ENCODE results near the gene PHF20. TPM values are rescaled to one million over a fixed set of nuclear protein-coding genes. Genes with fewer than 3 reads are reported as not detected.

PHF20 gene
- total RNA-seq, 1 donor from 2014 or later, result 44.6 TPM

DNA sequence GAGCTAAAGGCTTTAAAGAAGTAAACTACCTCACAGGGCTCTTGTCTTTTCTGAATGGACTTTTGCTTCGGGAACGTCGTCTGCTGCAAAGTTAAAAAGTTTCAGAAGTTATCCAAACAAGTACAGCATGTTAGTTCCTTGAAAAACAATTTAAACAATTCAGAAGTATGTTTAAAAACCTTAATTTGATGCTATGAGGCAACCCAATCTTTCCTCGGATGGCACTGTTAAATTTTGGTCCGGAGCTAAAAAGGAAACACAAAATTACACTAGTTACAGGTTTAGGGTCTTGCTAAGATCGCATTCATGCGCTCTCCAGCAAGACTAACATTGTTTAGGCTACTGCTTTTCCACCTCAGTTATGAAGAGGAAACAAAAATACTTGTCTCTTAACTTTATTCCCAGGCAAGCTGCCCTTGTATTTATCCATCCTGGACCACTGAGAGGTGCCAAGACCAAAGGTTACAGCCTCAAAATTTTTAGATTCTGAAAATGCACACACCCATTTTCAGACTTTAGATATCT, 42.5 kb upstream of the PHF20 start:
- Mint-ChIP-seq H3K4me3 (ENCODE audit: unreplicated experiment) (no peak overlapping the region), H3K36me3 (ENCODE audit: low read depth) (peaks cover 45% of the 10 kb centered on the region), H3K4me1 (ENCODE audit: low read depth) (peaks cover 29% of the 10 kb centered on the region), H3K27ac (ENCODE audit: unreplicated experiment) (peak overlapping the region; percentile 27), H3K27me3 (ENCODE audit: low read depth) (no peaks in the 10 kb centered on the region), H3K9me3 (ENCODE audit: low read depth) (no peaks in the 10 kb centered on the region)
- no peak for DNase-seq (ENCODE audit: low spot score)
- TF ChIP-seq CTCF (IDR thresholded peaks at IDR 0.05), result no peak

GRCh38 chr20:35729836-35730582, 41.8 kb upstream of the PHF20 start:
- no peak for DNase-seq (ENCODE audit: low spot score)
- Mint-ChIP-seq H3K9me3 (ENCODE audit: low read depth) (no peaks in the 10 kb centered on the region), H3K4me1 (ENCODE audit: low read depth) (peaks cover 34% of the 10 kb centered on the region), H3K4me3 (ENCODE audit: unreplicated experiment) (peak overlapping the region; percentile 22), H3K27me3 (ENCODE audit: low read depth) (no peaks in the 10 kb centered on the region), H3K36me3 (ENCODE audit: low read depth) (peaks cover 43% of the 10 kb centered on the region), H3K27ac (ENCODE audit: unreplicated experiment) (peak overlapping the region; percentile 51)
- TF ChIP-seq CTCF (IDR thresholded peaks at IDR 0.05), result no peak

DNA sequence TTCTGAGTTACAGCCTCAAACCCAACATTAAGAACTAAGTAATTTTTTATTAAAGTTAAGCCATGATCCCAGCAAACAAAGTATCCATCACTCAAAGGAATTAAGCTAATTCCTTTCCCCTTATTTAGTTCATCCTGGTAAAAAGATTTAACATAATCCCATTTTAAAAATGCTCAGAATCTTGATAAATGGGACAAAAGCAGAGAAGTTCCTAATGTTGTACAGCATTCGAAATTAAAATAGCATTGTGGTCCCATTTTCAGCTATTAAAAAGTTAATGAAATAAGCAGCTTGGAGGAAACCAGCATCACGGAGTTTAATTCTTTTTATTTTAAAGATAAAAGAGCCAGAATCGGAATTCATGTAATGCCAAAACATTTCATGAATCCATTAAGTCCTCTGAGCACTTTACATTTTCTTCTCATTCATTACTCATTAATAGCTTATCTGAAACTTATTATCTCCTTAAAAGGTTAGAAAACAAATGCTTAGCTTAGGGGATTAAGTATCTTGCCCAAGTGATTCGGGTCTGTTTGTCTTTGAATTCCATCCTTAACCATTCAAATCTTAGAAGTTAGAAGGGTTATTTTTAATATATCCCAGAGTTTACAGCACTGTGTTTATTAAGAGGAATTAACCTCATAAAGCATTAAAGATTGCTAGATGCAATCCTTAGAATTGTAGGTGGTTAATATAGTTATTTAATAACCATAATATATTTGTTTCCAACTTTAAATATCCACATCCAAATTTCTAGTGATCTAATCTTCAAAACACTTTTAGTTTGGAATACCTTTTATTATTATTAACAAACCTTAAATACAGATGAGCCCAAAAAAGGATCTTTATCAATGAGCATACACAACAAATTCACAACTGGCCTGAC, 41.0 kb upstream of the PHF20 start:
- no peak for DNase-seq (ENCODE audit: low spot score)
- Mint-ChIP-seq H3K4me1 (ENCODE audit: low read depth) (peaks cover 38% of the 10 kb centered on the region), H3K4me3 (ENCODE audit: unreplicated experiment) (no peak overlapping the region), H3K36me3 (ENCODE audit: low read depth) (peaks cover 41% of the 10 kb centered on the region), H3K27ac (ENCODE audit: unreplicated experiment) (peak overlapping the region; percentile 51), H3K9me3 (ENCODE audit: low read depth) (no peaks in the 10 kb centered on the region), H3K27me3 (ENCODE audit: low read depth) (no peaks in the 10 kb centered on the region)
- no peak for TF ChIP-seq CTCF (IDR thresholded peaks at IDR 0.05)

DNA sequence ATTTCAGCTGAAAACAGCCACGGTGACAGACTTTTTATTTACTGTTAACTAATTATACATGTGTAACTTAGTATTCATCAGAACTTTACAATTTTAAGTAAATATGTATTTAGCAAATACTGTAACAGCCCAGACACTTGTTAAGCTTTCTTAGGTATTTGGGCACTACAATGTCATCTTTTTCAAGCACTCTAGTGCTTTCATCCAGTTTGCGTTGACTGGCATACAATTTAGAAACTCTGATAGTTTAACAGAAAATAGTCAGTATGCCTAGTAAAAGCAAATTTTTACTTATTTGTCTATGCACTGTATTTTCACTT, 40.4 kb upstream of the PHF20 start:
- Mint-ChIP-seq H3K27me3 (ENCODE audit: low read depth) (no peaks in the 10 kb centered on the region), H3K4me1 (ENCODE audit: low read depth) (peaks cover 43% of the 10 kb centered on the region), H3K9me3 (ENCODE audit: low read depth) (no peaks in the 10 kb centered on the region), H3K4me3 (ENCODE audit: unreplicated experiment) (no peak overlapping the region), H3K27ac (ENCODE audit: unreplicated experiment) (no peak overlapping the region), H3K36me3 (ENCODE audit: low read depth) (peaks cover 42% of the 10 kb centered on the region)
- TF ChIP-seq CTCF (IDR thresholded peaks at IDR 0.05), result no peak
- no peak for DNase-seq (ENCODE audit: low spot score)

- Mint-ChIP-seq H3K9me3 (ENCODE audit: low read depth) (no peaks in the 10 kb centered on the region), H3K36me3 (ENCODE audit: low read depth) (peaks cover 37% of the 10 kb centered on the region), H3K4me1 (ENCODE audit: low read depth) (peaks cover 43% of the 10 kb centered on the region), H3K27ac (ENCODE audit: unreplicated experiment) (peak overlapping the region; percentile 9), H3K27me3 (ENCODE audit: low read depth) (no peaks in the 10 kb centered on the region), H3K4me3 (ENCODE audit: unreplicated experiment) (no peak overlapping the region)
- no peak for TF ChIP-seq CTCF (IDR thresholded peaks at IDR 0.05)
- no peak for DNase-seq (ENCODE audit: low spot score)
Observed at GRCh38 chr20:35731862-35732643, 39.8 kb upstream of the PHF20 start.
